SK-N-MC (cell line): ENCODE results near the gene SP3.

Experiments used
- DNase-seq: peaks from one replicate; pipeline ENCODE4 v3.0.0-alpha.2; 2011; ENCODE audit warnings: low read depth, low spot score
- H3K27ac ChIP-seq: fragments of 200-600 bp; sonication (generic); 2 replicates; pipeline ENCODE4 v1.5.1; 2016; ENCODE audit warnings: mixed run types
- H3K36me3 ChIP-seq: fragments of 200-600 bp; sonication (generic); 2 replicates; pipeline ENCODE4 v1.6.1; 2017; ENCODE audit warnings: antibody characterized with exemption, low read length, mixed read lengths; ENCODE audit not compliant: insufficient read depth
- H3K4me3 ChIP-seq: fragments of 200-600 bp; sonication (generic); 2 replicates; pipeline ENCODE4 v1.5.1; 2016
- H3K9ac ChIP-seq: fragments of 200-600 bp; sonication (generic); 2 replicates; pipeline ENCODE4 v1.8.0; 2017; ENCODE audit warnings: mixed run types, mixed read lengths; ENCODE audit not compliant: insufficient read length
- H3K9me3 ChIP-seq: fragments of 200-600 bp; sonication (generic); 2 replicates; pipeline ENCODE4 v1.6.1; 2017; ENCODE audit warnings: low read depth, mild to moderate bottlenecking, antibody characterized with exemption, low read length, moderate library complexity, mixed read lengths
- EZH2 ChIP-seq: fragments of 200-600 bp; sonication (generic); IDR thresholded peaks from one replicate; pipeline ENCODE4 v1.6.1; 2017; ENCODE audit warnings: antibody characterized with exemption
- FOXP2 ChIP-seq: optimal IDR thresholded peaks from 2 replicates; pipeline ENCODE3; 2011; ENCODE audit warnings: mild to moderate bottlenecking, moderate library complexity; ENCODE audit not compliant: insufficient read depth; ENCODE audit errors: extremely low read length, control extremely low read depth
- POLR2AphosphoS5 ChIP-seq: IDR thresholded peaks from 2 replicates; pipeline ENCODE4 v1.6.1; 2012; ENCODE audit warnings: mild to moderate bottlenecking, low read depth, low read length, borderline replicate concordance

The SP3 gene

GRCh38 chr2:173961346-173961705 is 3.8 kb downstream of the SP3 start:
- no peak overlapping the region for H3K27ac ChIP-seq
- DNase-seq, result no peak
- H3K9ac ChIP-seq, result no peak overlapping the region
- no peak overlapping the region; the same call in 1 of the 2 replicates for H3K4me3 ChIP-seq
- peaks cover 33% of the 10 kb centered on the region for H3K36me3 ChIP-seq
- TF ChIP-seq FOXP2 (no peak), POLR2AphosphoS5 (no peak), EZH2 (no peak)
- peaks cover 6% of the 10 kb centered on the region; the same call in 1 of the 2 replicates for H3K9me3 ChIP-seq

- no peak for DNase-seq
- Histone ChIP-seq H3K27ac (no peak overlapping the region), H3K36me3 (peaks cover 47% of the 10 kb centered on the region), H3K9me3 (peaks cover 6% of the 10 kb centered on the region; the same call in 1 of the 2 replicates), H3K9ac (no peak overlapping the region), H3K4me3 (no peak overlapping the region)
- no peak for TF ChIP-seq FOXP2
These were observed 5.3 kb downstream of the SP3 start for GRCh38 chr2:173959909-173960308.

DNA sequence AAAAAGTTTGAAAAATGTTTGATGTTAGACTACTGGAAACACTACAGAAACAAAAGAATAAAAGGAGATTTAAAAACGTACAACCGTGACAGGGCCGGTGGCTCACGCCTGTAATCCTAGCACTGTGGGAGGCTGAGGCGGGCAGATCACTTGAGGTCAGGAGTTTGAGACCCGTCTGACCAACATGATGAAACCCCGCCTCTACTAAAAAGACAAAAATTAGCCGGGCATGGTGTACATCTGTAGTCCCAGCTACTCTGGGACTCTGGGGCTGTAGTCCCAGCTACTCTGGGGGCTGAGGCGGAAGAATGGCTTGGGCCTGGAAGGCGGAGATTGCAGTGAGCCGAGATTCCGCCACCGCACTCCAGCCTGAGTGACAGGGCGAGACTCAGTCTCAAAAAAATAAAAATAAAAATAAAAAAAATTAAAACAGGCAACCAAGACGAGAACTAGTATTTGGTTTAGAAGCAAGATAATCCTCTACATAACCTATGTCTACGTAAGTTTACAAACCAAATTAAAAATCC is 5.8 kb downstream of the SP3 start:
- no peak for TF ChIP-seq EZH2
- TF ChIP-seq POLR2AphosphoS5, result no peak
- no peak for TF ChIP-seq FOXP2

GRCh38 chr2:173958198-173958846 is 6.9 kb downstream of the SP3 start:
- TF ChIP-seq EZH2, result no peak
- no peak for TF ChIP-seq FOXP2
- TF ChIP-seq POLR2AphosphoS5, result no peak
- H3K27ac ChIP-seq, result peak overlapping the region; percentile 90

More for the DNA sequence above, 5.8 kb downstream of the SP3 start:
- peaks cover 52% of the 10 kb centered on the region for H3K36me3 ChIP-seq
- H3K4me3 ChIP-seq, result 0 out of 2 replicates have a peak overlapping the region, but pooled peaks have one; percentile 1
- DNase-seq, result no peak
- H3K9ac ChIP-seq, result no peak overlapping the region
- H3K27ac ChIP-seq, result peak overlapping the region; percentile 33; the same call in 1 of the 2 replicates
- H3K9me3 ChIP-seq, result peaks cover 6% of the 10 kb centered on the region; the same call in 1 of the 2 replicates

DNA sequence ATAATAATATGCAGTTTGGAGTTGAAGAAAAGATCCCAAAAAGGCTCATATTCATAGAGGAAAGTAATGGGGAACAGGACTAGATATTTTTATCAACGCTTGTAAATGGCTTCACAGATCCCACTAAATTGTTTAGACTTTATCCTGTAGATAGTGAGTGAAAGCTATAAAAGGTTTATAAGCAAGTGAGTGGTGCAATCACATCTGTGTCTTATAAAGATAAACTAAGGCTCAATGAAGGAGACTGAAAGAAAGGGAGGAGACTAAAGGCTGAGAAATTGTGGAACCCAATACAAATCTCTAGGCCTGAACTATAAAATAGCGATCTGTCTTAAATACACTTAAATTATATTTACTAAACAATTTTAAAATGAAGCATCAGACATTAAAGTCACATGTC is 7.7 kb downstream of the SP3 start:
- Histone ChIP-seq H3K4me3 (peak overlapping the region; percentile 54), H3K36me3 (peaks cover 71% of the 10 kb centered on the region), H3K9me3 (peaks cover 6% of the 10 kb centered on the region; the same call in 1 of the 2 replicates), H3K27ac (peak overlapping the region; percentile 90), H3K9ac (peak overlapping the region; percentile 33)
- DNase-seq, result no peak
- no peak for TF ChIP-seq FOXP2
- TF ChIP-seq EZH2, result no peak
- peak; percentile 27; the same call in 1 of the 2 replicates for TF ChIP-seq POLR2AphosphoS5

More at GRCh38 chr2:173958198-173958846, 6.9 kb downstream of the SP3 start:
- Histone ChIP-seq H3K4me3 (peak overlapping the region; percentile 54), H3K9me3 (peaks cover 6% of the 10 kb centered on the region; the same call in 1 of the 2 replicates), H3K9ac (peak overlapping the region; percentile 33), H3K36me3 (peaks cover 63% of the 10 kb centered on the region)
- no peak for DNase-seq

- TF ChIP-seq FOXP2, result no peak
- TF ChIP-seq EZH2, result no peak
- no peak for TF ChIP-seq POLR2AphosphoS5
- no peaks in the 10 kb centered on the region for H3K9me3 ChIP-seq
- H3K27ac ChIP-seq, result peak overlapping the region; percentile 90
- no peak overlapping the region for H3K9ac ChIP-seq
- H3K4me3 ChIP-seq, result peak overlapping the region; percentile 54; the same call in 1 of the 2 replicates
- peaks cover 74% of the 10 kb centered on the region for H3K36me3 ChIP-seq
- no peak for DNase-seq
These were observed 8.7 kb downstream of the SP3 start for GRCh38 chr2:173956454-173956853.

DNA sequence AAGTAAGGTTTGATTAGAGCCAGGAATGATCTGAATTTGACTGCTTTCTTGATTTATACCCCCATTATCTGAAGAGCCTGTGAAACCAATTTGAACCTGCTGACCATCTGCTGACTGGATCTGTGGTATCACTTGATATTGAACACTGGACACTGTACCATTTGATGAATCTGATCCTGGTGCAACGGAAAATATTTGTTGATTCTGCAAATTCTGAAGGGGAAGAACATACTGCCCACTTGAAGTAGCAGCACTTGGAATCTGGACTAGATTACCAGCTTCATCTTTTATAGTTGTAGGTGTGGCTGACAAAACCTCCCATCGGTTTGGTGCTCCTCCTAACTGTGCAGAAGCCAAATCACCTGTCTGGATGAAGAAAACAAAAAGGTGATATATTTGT is 9.3 kb downstream of the SP3 start:
- peaks cover 74% of the 10 kb centered on the region for H3K36me3 ChIP-seq
- H3K4me3 ChIP-seq, result no peak overlapping the region
- no peak for TF ChIP-seq FOXP2
- TF ChIP-seq EZH2, result no peak
- TF ChIP-seq POLR2AphosphoS5, result no peak
- no peak for DNase-seq
- H3K9me3 ChIP-seq, result no peaks in the 10 kb centered on the region
- H3K27ac ChIP-seq, result no peak overlapping the region
- no peak overlapping the region for H3K9ac ChIP-seq

GRCh38 chr2:173955004-173955403 is 10.2 kb downstream of the SP3 start:
- no peak for TF ChIP-seq EZH2
- no peak for TF ChIP-seq POLR2AphosphoS5
- no peak for TF ChIP-seq FOXP2
- peaks cover 75% of the 10 kb centered on the region for H3K36me3 ChIP-seq
- H3K9me3 ChIP-seq, result no peaks in the 10 kb centered on the region

More at GRCh38 chr2:173955004-173955403, 10.2 kb downstream of the SP3 start:
- no peak for DNase-seq
- no peak overlapping the region for H3K4me3 ChIP-seq
- H3K9ac ChIP-seq, result no peak overlapping the region
- H3K27ac ChIP-seq, result no peak overlapping the region
